HL-60 (cell line): Measurements from ENCODE around the gene AGTRAP.

Source experiments
- CTCF ChIP-seq: IDR thresholded peaks from one replicate; pipeline ENCODE4 v1.5.1; 2011; ENCODE audit warnings: low read length, control low read depth, inconsistent platforms; ENCODE audit not compliant: insufficient read depth
- POLR2AphosphoS5 ChIP-seq: IDR thresholded peaks from 2 replicates; pipeline ENCODE4 v1.6.1; 2012; ENCODE audit warnings: low read depth
- REST ChIP-seq: IDR thresholded peaks from 2 replicates; pipeline ENCODE4 v1.6.1; 2012; ENCODE audit warnings: low read depth; ENCODE audit not compliant: insufficient replicate concordance
- SPI1 ChIP-seq: IDR thresholded peaks from 2 replicates; pipeline ENCODE4 v1.6.1; 2012; ENCODE audit warnings: low read depth, mild to moderate bottlenecking, borderline replicate concordance

GRCh38 chr1:11759791-11760190 lies 23.9 kb downstream of the AGTRAP start:
- TF ChIP-seq CTCF: no peak
- TF ChIP-seq POLR2AphosphoS5: no peak
- TF ChIP-seq REST: no peak
- no peak for TF ChIP-seq SPI1
